ENCODE measurements around the gene TECPR2.
"Not testable (repeated sequence)": the region's sequence is repeated elsewhere in the genome, so short reads cannot be mapped to it uniquely, and the experiment has no call there.

TECPR2 gene

DNA sequence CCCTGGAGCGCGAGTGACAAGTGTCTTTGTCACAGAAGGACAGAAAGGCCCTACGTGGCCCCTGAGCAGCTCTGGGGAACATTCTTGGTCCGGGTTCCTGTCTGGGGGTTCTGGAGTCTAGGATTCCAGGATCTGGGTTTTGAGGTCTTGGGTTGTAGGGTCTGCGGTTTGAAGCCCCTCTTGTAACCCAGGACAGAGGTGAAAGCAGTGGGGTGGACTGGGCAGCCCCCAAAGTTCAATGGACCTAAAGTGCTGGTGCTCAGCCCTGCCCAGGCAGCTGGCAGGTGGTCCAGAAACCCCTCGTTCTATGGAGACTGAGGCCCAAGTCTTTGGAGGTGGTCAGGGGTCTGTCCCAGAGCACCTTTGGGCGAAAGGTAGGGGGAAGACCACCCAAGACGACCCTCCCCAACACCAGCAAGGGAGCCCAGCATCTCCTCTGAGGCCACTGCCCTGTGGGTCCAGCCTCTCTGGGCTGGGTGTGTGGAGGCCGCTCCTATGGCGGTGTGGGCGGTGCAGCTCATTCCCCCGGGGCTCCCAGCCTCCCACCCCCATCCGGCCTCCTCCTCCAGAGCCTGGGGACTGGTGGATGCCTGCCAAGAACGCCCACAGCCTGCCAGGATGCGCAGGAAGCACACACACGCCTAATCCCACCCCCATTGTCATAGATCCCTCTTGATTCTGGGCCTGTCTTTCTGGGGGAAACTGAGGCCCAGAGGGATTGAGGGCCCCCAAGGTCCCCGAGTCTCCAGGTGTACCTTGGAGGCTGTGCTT, 177.0 kb downstream of the TECPR2 start:
- FAIRE-seq: no peak

DNA sequence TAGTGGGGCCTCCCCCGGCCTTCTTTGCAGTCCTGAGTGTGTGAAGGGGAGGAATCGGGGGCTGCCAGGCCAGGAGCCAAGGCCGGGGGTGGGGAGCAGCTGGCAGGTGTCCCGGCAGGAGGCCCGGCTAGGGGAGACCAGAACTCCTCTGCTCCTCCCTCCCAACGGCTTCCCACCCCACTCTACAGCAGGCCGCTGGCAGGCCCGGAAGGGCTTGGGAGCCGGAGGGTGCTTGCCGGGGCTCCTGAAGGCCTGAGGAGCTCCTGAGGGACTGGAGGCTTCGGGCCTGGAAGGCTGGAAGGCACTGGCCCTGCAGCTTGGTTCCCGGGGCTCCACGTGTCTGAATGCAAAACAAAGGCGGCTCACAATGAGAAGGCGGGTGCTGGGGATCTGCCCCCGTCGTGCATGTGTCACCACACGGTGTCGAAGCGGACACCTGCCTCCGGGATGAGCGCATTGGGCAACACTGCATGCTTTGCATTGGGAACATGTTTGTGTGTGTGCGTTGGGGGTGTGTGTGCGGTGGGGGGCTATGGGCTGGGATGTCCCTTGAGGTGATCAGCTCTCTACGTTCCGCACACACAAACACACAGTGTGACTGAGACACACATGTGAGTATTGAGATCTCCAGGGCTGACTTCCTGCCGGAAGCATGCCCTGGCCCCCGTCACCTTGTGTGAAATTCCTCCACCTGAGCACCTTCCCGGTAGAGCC, 177.7 kb downstream of the TECPR2 start:
- FAIRE-seq: no peak

DNA sequence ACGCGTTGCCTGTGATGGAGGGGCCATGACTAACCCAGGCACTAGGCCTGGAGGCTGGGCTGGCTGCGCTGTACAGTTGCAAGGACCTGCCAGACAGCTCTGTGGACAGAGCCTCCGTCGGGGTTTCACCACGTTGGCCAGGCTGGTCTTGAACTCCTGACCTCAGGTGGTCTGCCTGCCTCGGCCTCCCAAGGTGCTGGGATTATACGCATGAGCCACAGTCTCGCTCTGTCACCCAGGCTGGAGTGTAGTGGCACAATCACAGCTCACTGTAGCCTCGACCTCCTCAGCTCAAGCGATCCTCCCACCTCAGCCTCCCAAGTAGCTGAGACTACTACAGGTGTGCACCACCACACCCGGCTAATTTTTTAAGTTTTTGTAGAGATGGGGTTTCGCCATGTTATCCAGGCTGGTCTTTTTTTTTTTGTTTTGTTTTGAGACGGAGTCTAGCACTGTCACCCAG, 178.3 kb downstream of the TECPR2 start:
- not testable (repeated sequence) for FAIRE-seq

DNA sequence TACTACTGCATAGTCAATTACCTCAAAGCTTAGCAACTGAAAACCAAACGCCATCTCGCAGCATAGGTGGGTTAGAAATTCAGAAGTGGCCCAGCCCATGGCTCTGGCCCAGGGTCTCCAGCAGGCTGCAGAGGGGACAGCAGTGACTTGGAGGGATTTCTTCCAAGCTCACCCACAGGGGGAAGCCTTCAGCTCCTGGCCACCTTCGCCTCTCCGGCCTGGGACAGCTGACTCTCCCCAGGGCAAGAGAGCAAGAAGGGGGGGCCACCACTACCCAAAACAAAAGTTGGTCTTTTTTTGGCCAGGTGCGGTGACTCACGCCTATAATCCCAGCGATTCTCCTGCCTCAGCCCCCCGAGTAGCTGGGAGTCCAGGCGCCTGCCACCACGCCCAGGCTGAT, 179.0 kb downstream of the TECPR2 start:
- no peak for FAIRE-seq

DNA sequence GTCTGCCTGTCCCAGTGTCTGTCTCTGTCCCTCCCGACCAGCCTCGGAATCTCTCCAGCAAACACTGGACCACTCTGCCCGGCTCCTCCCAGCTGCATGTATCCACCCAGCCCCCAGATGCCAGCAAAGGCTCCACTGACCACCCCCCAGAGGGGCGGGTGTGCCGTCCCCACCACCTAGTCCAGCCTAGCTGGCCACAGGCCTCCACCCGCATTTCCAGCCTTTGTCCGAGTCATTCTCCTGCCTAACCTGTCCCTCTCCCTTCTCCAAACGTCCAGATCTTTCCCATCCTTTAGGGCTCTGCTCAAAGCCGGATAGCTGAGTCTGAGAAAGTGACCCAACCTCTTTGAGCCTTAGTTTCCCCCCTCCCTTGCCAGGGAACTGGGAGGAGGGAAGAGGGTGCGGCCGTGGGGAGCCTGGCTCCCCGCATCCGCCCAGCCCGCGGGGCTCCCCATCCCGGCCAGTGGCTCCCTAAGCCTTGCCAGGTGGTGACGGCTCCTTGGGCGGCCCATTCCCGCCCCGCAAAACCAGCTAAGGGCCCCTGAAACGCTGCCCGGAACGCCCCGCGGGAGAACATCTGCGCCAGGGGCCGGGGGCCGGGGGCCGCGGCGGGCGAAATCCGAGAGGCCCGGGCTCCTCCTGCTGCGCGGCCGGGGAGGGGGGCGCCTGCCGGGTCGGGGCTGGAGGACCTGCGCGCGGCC, 181.5 kb downstream of the TECPR2 start:
- FAIRE-seq: no peak

DNA sequence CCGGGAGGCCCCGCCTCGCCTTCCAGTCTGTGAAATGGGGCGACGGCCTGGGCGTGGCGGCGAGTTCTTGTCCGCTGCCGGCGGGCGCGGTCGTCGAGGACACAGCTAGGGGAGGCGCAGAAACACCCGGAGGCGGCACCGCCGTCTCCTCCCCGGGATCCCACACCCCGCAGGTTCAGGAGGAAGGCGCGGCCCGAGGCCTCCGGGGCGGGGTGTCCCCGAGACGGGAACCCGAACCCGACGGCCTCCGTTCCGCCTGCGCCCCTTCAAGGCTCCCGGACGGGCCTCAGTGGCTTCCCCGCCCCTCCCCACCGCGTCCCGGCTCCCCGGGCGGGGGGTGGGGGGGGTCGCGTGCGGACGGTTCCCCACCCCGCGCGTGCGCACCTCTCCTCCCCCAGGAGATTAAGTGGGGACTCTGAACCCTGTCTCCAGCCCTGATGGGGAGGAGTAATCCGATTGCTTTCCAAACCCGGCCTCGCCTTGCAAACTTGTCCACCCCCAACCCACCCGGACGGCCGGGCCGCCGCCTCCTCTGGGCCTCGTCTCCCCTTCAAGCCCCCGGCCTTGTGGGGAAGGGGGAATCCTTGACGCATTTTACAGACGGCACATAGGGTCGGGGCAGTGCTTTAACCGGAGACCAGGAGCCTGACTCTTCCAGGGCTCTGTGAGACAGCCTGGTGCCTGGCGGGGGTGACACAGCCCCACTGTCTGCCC, 182.2 kb downstream of the TECPR2 start:
- FAIRE-seq: no peak

DNA sequence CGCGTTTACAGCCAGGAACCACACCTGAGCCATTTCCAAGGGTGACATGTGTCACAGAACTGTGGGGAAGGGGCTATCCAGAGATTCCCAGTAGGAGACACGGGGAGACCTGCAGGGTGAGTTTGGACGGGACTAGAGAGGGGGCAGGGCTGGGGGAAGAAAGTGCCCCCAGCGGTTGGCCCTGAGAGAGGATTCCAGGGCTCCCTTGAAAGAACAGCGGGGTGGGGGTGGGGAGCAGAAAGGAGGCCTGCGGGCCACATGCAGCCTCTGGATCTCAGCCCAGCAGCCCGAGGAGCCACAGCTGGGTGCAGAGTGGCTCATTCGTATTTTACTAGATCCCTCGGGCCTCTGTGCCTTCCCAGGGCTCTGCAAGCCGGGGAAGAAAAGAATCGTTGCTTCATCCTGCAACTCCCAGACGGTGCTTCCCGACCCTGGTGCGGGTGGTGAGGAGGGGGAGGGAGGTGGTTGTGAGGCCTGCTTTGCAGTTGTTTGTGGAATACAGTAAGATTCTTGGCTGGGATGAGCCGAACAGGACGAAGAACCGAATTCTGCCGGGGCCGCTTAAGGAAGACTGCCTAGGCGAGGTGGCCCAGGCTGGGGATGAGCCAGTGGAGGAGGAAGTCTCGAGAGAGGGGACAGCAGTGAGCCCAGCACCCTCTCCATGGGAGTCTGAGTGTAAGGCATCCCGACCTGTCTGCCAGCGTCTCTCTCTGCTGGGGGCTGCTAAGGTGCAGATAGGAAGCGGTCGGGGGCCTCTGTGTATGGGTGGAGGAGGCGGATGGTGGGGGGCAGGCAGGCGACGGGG, 182.9 kb downstream of the TECPR2 start:
- no peak for FAIRE-seq

DNA sequence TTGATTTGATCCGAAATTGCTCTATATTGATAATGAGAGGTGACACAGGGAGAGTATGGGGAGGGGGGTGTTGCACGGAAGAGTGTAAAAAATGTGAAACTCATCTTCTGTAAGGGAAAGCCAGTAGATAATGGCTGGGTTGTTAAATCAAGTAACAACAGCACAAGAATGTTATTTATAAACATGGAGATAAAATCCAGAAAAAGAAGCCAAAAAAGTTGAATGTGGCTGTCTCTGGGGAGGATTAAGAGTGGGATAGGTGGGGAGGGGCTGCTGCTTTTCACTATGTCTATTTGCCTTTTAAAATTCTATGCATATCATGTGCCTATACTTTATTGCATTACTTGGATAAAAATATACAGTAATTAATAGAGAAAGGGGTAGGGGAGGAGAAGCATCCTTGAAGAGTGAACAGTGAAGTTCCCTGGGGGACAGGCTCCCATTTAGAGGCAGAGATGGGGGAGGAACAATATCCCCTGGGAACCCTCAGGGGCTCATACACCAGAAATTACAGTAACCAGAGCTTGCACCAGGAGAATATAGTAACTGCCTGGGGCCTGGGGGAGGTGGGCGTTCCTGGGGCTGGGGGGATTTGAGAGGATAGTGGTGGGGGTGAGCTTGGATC, 186.0 kb downstream of the TECPR2 start:
- no peak for FAIRE-seq

DNA sequence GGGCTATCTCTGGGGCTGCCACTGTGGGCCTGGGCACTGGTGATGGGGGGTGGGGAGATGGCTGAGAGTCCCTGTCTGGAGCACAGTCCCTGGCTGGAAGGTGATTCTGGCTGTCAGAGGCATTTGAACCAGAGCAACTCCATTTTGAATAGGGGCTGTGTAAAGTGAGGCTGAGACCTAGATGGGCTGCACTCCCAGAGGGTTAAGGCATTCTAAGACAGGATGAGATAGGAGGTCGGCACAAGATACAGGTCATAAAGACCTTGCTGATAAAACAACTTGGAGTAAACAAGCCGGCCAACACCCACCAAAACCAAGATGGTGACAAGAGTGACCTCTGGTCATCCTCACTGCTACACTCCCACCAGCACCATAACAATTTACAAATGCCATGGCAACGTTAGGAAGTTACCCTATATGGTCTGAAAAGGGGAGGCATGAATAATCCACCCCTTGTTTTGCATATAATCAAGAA, 188.2 kb downstream of the TECPR2 start:
- FAIRE-seq: not testable (repeated sequence)
